ENCODE results near the gene ABCB8.

The ABCB8 gene

GRCh38 chr7:150996376-150997074 lies 31.7 kb upstream of the ABCB8 start:
- in situ Hi-C loops (cut with HindIII; ENCODE audit: low pct_ligation_motif_present, low pct_unique_long_range_greater_than_20kb, low sequenced_read_pairs): no loop called here
- no peak for DNase-seq

GRCh38 chr7:150997075-150997511 lies 31.2 kb upstream of the ABCB8 start:
- DNase-seq: no peak
- in situ Hi-C loops (cut with HindIII; ENCODE audit: low pct_ligation_motif_present, low pct_unique_long_range_greater_than_20kb, low sequenced_read_pairs): no loop called here

GRCh38 chr7:150997817-150998216 lies 30.4 kb upstream of the ABCB8 start:
- in situ Hi-C loops (cut with HindIII; ENCODE audit: low pct_ligation_motif_present, low pct_unique_long_range_greater_than_20kb, low sequenced_read_pairs): no loop called here
- no peak for DNase-seq

GRCh38 chr7:150998341-150998740 lies 29.9 kb upstream of the ABCB8 start:
- no peak for DNase-seq
- in situ Hi-C loops (cut with HindIII; ENCODE audit: low pct_ligation_motif_present, low pct_unique_long_range_greater_than_20kb, low sequenced_read_pairs): no loop called here

- no peak for DNase-seq
- in situ Hi-C loops (cut with HindIII; ENCODE audit: low pct_ligation_motif_present, low pct_unique_long_range_greater_than_20kb, low sequenced_read_pairs): no loop called here
These were observed 29.2 kb upstream of the ABCB8 start for GRCh38 chr7:150999001-150999400.

GRCh38 chr7:150999497-151000230 lies 28.6 kb upstream of the ABCB8 start:
- in situ Hi-C loops (cut with HindIII; ENCODE audit: low pct_ligation_motif_present, low pct_unique_long_range_greater_than_20kb, low sequenced_read_pairs): no loop called here
- DNase-seq: no peak

- in situ Hi-C loops (cut with HindIII; ENCODE audit: low pct_ligation_motif_present, low pct_unique_long_range_greater_than_20kb, low sequenced_read_pairs): no loop called here
- no peak for DNase-seq
These were observed 27.3 kb upstream of the ABCB8 start for GRCh38 chr7:151000897-151001495.

- in situ Hi-C loops (cut with HindIII; ENCODE audit: low pct_ligation_motif_present, low pct_unique_long_range_greater_than_20kb, low sequenced_read_pairs): no loop called here
- DNase-seq: no peak
These were observed 26.7 kb upstream of the ABCB8 start for GRCh38 chr7:151001546-151001945.

GRCh38 chr7:151003572-151003971 lies 24.7 kb upstream of the ABCB8 start:
- no peak for DNase-seq
- in situ Hi-C loops (cut with HindIII; ENCODE audit: low pct_ligation_motif_present, low pct_unique_long_range_greater_than_20kb, low sequenced_read_pairs): no loop called here

- in situ Hi-C loops (cut with HindIII; ENCODE audit: low pct_ligation_motif_present, low pct_unique_long_range_greater_than_20kb, low sequenced_read_pairs): no loop called here
- DNase-seq: no peak
These were observed 22.7 kb upstream of the ABCB8 start for GRCh38 chr7:151005566-151005965.

- no peak for DNase-seq
- in situ Hi-C loops (cut with HindIII; ENCODE audit: low pct_ligation_motif_present, low pct_unique_long_range_greater_than_20kb, low sequenced_read_pairs): no loop called here
These were observed 21.5 kb upstream of the ABCB8 start for GRCh38 chr7:151006590-151007300.

GRCh38 chr7:151007469-151007898 lies 20.8 kb upstream of the ABCB8 start:
- no peak for DNase-seq
- in situ Hi-C loops (cut with HindIII; ENCODE audit: low pct_ligation_motif_present, low pct_unique_long_range_greater_than_20kb, low sequenced_read_pairs): no loop called here

GRCh38 chr7:151008143-151008510 lies 20.1 kb upstream of the ABCB8 start:
- DNase-seq: no peak
- in situ Hi-C loops (cut with HindIII; ENCODE audit: low pct_ligation_motif_present, low pct_unique_long_range_greater_than_20kb, low sequenced_read_pairs): no loop called here

- DNase-seq: peak; percentile 44
- in situ Hi-C loops (cut with HindIII; ENCODE audit: low pct_ligation_motif_present, low pct_unique_long_range_greater_than_20kb, low sequenced_read_pairs): no loop called here
These were observed 19.5 kb upstream of the ABCB8 start for GRCh38 chr7:151008511-151009323.

- in situ Hi-C loops (cut with HindIII; ENCODE audit: low pct_ligation_motif_present, low pct_unique_long_range_greater_than_20kb, low sequenced_read_pairs): no loop called here
- no peak for DNase-seq
These were observed 18.8 kb upstream of the ABCB8 start for GRCh38 chr7:151009327-151010036.

GRCh38 chr7:151010037-151010306 lies 18.3 kb upstream of the ABCB8 start:
- no peak for DNase-seq
- in situ Hi-C loops (cut with HindIII; ENCODE audit: low pct_ligation_motif_present, low pct_unique_long_range_greater_than_20kb, low sequenced_read_pairs): no loop called here

- in situ Hi-C loops (cut with HindIII; ENCODE audit: low pct_ligation_motif_present, low pct_unique_long_range_greater_than_20kb, low sequenced_read_pairs): no loop called here
- no peak for DNase-seq
These were observed 17.7 kb upstream of the ABCB8 start for GRCh38 chr7:151010307-151011096.

GRCh38 chr7:151011097-151011409 lies 17.2 kb upstream of the ABCB8 start:
- DNase-seq: no peak
- in situ Hi-C loops (cut with HindIII; ENCODE audit: low pct_ligation_motif_present, low pct_unique_long_range_greater_than_20kb, low sequenced_read_pairs): no loop called here

Data from ACHN (cell line).